H4 (cell line): ENCODE measurements around the gene WDFY1. TPM values are rescaled to one million over a fixed set of nuclear protein-coding genes. Genes with fewer than 3 reads are reported as not detected.
A peak's percentile ranks its signal among the peaks of the same experiment; 100 is the strongest.

Experiments
- DNase-seq: peaks from one replicate; pipeline ENCODE4 v3.0.0-alpha.2; 2015; ENCODE audit warnings: low spot score
- total RNA-seq: library from RNA; depleted of rRNA; stranded (reverse); fragments of >200 nt; shearing (Covaris generic); gene quantifications from 2 replicates; pipeline ENCODE4 v1.2.3, GENCODE V29; 2014; rRNA removed

The WDFY1 gene, protein sequence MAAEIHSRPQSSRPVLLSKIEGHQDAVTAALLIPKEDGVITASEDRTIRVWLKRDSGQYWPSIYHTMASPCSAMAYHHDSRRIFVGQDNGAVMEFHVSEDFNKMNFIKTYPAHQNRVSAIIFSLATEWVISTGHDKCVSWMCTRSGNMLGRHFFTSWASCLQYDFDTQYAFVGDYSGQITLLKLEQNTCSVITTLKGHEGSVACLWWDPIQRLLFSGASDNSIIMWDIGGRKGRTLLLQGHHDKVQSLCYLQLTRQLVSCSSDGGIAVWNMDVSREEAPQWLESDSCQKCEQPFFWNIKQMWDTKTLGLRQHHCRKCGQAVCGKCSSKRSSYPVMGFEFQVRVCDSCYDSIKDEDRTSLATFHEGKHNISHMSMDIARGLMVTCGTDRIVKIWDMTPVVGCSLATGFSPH
- 23.7 and 27.2 TPM in 2 replicates for total RNA-seq

DNA sequence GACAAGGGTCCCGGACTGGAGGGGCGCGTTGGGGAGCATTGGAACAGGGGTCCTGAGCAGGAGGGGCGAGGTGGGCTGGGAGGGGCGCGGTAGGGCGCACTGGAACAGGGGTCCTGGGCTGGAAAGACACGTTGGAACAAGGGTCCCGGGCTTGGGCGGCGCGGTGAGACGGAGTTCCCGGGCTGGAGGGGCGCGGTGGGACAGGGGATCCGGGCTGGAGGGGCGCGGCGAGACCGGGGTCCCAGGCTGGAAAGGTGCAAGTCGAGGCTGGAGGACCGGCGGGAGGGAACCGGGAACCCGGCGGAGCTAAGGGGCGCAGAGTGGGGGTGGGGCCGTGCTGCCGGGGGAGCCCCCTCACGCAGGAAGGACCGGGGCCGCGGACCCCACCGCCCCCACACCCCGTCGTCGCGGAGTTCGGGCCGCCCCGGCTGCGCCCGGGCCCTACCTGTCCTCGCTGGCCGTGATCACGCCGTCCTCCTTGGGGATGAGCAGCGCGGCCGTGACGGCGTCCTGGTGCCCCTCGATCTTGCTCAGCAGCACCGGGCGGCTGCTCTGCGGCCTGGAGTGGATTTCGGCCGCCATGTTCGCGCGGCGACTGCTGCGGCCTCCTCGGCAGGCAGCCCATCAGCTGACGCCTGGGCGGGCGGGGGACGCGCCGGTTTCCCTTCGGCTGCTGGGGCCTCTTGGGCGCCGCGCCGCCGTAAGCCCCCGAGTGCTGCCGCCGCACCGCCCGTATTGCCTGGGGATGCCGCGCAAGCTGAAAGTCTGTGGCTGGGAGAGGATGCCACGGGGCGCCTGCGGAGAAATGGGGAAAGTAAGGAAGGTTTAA is at the start of gene WDFY1:
WDFY1 (minus strand) TSS at position 633 of the 829 bp plus-strand sequence; CDS start at position 582, 51 bp downstream.
- DNase-seq, result peak; percentile 79

- no peak for DNase-seq
These were observed 49.5 kb upstream of the WDFY1 start for GRCh38 chr2:223994562-223995162.

DNA sequence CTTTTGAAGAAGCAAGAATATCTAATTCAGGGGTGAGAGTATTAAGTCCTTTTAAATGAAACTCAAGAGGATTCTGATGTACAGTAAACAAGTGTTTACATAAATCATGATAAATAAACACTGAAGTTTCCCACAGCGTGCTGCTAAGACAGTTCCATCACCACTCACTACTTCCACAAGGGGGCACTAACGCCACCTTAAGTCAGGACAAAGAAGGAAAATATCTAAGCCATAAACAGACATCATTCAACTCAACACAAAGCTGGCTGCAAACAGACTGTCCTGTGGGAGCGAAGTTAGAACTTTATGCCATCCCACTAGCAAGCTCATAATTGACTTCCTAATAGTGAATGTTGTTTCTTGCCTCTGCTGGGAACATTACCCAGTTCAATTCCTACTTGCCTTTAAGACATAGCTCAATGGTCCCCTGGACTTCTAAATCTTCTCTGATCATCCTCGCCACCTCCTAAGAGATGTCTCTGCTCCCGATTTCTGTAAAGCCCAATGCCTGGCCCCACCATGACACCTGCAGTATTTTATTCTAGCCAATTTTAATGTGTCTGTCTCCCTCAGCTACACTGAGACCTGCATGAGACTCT is 48.6 kb upstream of the WDFY1 start:
- peak; percentile 79 for DNase-seq

DNA sequence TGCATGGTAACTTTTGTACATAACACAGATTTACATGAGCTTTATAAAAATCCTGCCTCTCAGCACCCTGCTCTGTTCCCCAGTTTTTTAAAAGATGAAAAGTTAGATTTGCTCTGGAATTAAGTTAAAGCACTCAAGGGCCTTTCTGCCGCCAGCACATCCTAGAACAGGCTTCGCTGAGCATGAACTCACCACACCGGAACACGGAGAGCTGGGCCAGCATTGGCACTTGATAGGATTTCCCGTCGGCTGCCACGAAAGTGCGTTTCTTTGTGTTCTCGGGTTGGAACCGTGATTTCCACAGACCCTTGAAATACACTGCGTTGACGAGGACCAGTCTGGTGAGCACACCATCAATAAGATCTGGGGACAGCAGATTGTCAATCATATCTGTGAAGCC is 46.5 kb upstream of the WDFY1 start:
- DNase-seq, result no peak

DNA sequence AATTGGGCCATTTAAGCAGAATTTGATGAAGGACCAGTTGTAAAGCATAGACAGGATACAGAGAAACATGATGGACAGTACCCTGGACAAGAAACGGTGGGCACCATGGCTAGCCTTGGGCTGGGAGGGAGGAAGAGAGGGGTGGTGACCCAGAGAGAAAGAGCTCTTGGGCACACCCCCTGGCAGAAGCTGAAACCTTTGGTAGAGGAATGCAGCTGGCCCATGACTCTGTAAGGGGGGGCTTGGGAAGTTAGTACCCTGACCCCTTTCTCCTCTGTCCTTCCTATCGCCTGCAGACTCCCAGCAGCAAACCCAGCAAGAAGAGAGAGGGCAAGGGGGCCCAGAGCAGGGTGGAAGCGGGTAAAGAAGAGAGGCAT is 44.7 kb upstream of the WDFY1 start:
- no peak for DNase-seq

DNA sequence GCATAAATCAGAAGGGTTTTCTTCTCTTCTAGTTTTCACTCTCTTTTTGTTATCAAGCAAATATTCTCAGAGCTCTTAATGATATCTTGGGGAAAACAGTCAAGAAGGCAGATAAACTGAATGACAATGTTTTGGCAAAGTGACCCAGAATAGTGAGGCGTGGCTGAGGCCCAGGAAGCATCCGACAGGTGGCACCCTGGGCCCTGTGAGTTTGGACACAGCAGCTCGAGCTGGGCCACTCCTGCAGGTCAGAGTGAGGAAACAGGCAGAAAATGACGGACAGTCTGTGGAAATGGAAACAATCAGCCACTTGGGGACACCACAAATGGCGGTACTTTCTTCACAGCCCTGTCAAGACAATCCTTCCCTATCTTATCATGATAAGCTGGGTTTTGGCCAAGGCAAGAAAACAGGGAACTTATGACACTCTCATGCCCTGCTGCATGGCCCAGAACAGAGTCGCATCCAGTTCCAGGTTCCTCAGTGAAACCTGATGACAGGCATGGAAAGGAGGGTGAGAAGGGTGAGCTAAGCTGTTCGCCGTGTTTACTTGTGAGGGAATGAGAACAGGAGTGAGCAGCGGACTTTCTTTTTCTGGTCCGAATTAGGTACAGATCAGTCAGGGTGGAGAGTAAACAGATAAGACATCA is 44.2 kb upstream of the WDFY1 start:
- no peak for DNase-seq

DNA sequence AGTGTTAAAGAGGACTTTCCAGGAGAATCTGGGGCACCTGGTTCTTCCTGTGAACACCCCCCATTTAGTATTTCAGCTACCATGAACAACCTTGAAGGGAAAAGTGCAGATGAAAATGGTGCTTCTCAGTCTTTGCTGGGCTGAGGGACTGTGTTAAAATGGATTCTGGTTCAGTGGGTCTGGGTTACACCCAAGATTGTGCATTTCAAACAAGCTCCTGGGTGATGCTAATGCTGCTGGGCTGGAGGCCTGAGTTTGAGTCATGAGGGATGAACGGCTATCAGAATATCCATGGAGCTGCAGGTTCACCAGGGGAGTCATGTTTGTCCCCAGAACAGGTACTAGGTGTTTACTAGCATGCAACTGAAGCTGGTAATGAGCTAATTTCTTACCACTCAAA is 36.1 kb upstream of the WDFY1 start:
- DNase-seq, result no peak

DNA sequence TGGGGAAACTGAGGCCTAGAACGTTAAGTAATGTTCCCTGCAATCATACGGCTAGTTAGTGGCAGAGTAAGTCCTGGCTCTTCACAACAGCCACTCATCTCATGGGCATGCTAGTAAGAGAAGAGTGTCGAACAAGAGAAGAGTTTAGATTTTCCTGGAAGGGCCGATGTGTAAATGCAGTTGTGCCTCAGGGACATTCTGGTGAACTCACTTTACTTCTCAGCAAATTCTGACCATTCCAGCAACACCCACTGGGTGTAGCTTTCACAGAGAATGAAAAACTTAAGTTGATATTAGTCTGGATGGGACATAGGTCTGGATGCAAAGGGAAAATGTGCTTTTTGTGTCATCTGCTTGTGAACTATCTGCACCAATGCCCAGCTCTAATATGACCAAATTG is 35.7 kb upstream of the WDFY1 start:
- no peak for DNase-seq

GRCh38 chr2:223980397-223980735 is 35.2 kb upstream of the WDFY1 start:
- DNase-seq, result no peak

- no peak for DNase-seq
These were observed 34.7 kb upstream of the WDFY1 start for GRCh38 chr2:223979730-223980396.

- DNase-seq, result no peak
These were observed 33.3 kb upstream of the WDFY1 start for GRCh38 chr2:223978451-223978850.

DNA sequence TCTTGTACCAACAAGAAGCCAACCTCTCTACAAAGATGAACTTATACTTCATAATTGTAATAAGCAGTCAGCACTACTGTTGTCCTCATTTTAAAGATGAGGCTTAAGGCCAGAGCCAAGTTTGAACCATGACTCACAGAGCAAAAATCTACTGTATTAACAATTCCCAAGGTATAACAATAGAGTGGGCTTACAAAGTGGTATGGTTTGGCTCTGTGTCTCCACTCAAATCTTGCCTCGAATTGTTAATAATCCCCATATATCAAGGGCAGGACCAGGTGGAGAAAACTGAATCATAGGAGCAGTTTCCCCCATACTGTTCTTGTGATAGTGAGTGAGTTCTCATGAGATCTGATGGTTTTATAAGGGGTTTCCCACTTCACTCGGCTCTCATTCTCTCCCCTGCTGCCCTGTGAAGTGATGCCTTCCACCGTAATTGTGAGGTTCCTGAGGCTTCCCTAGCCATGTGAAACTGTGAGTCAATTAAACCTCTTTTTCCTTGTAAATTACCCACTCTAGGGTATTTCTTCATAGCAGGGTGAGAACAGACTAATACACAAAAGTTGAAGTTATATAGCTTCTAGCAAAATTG is 31.6 kb upstream of the WDFY1 start:
- DNase-seq, result no peak

GRCh38 chr2:223973606-223974005 is 28.5 kb upstream of the WDFY1 start:
- DNase-seq, result no peak

- no peak for DNase-seq
These were observed 27.5 kb upstream of the WDFY1 start for GRCh38 chr2:223972656-223973102.

GRCh38 chr2:223971731-223972130 is 26.6 kb upstream of the WDFY1 start:
- no peak for DNase-seq

DNA sequence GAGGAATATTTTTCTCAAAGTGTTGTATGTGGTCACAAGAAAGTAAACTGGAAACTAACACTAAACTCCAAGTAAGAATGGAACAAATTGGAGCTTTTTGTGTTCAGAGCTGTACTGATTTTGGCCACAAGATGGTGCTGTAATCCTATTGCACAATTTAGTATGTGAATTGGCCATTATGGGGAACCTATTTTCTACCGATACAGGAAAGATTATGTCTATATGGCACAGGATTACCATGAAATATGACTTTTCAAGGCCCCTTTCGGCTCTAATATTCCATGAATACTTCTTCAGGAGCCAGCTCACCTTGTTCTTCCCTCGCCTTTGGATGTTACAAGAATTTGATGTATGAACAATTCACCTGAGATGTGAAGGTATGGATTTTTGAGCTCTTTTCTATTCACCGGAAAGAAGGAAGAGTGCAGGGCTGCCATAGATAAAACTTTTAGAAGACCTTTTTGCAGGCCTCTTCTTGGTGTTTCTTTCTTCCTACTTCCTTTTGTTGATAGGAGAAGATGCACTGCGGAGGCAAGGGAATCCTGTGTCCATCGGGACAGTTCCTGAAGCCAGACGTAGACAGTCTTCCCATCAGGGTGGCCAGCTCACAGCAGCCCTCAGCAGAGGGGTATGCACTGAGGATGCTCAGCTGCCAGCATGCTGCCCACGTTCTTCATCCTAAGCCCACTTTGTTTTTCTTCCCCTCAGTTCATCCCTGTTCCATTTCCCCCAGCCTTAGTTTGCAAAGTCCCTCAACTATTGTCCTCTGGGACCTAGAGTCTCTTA is 25.4 kb upstream of the WDFY1 start:
- DNase-seq, result peak; percentile 34

DNA sequence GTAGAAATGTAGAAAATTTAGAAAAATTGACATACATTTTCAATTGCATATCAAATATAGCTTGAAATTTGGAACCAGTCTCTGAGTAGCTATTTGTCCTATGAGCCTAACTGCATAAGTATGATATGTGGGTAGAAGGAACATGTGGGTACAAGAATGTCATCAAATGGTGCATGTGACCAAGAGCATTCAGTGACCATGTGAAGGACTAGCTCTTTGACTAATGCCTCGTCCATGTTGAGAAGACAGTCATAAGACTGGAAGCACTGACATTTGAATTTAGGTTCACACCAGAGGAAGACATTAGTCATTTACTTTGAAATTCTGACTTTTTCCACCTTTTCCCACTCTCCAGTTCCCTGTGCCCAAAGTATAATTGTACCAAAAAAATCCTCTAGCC is 24.7 kb upstream of the WDFY1 start:
- DNase-seq, result no peak

- no peak for DNase-seq
These were observed 24.2 kb upstream of the WDFY1 start for GRCh38 chr2:223969315-223969714.

- no peak for DNase-seq
These were observed 22.8 kb upstream of the WDFY1 start for GRCh38 chr2:223967981-223968380.

- no peak for DNase-seq
These were observed 14.6 kb upstream of the WDFY1 start for GRCh38 chr2:223959688-223960087.
